H1 (cell line): ENCODE data around the gene FBN1. TPM values are rescaled to one million over a fixed set of nuclear protein-coding genes. Genes with fewer than 3 reads are reported as not detected.

Experiments used
- CHD7 ChIP-seq: fragments of 300-600 bp; sonication (generic); IDR thresholded peaks from 2 replicates; pipeline ENCODE4 v1.7.1; 2012; ENCODE audit warnings: low read length, moderate library complexity, mild to moderate bottlenecking, inconsistent platforms; ENCODE audit not compliant: insufficient replicate concordance
- CREB1 ChIP-seq: IDR thresholded peaks from 2 replicates; pipeline ENCODE4 v1.6.1; 2012; ENCODE audit warnings: inconsistent platforms
- KDM5A ChIP-seq: fragments of 200-600 bp; IDR thresholded peaks from 2 replicates; pipeline ENCODE4 v1.7.1; 2012; ENCODE audit warnings: mild to moderate bottlenecking, low read length, inconsistent platforms, mixed read lengths
- SP1 ChIP-seq: IDR thresholded peaks from 2 replicates; pipeline ENCODE4 v1.6.1; 2011; ENCODE audit warnings: low read depth, low read length
- ZNF274 ChIP-seq: IDR thresholded peaks from 2 replicates; pipeline ENCODE4 v1.7.0; 2012; ENCODE audit warnings: low read length, borderline replicate concordance; ENCODE audit errors: extremely low read depth
- polyA plus RNA-seq, 7 experiments: library from polyadenylated mRNA; depleted of rRNA in 3 of 7; stranded (reverse) in 5 of 7; unstranded in 2 of 7; fragments of >200 nt in 5 of 7; fragments of 200-250 nt in 2 of 7; gene quantifications; 1 replicate in 5 of 7; 2 replicates in 1 of 7; 4 replicates in 1 of 7; pipeline versions ENCODE4 v1.2.1 to v1.2.3, GENCODE V29; 2011 to 2013; ENCODE audit warnings: missing spikeins in 2 of 7, mixed read lengths in 2 of 7
- total RNA-seq: library from RNA; stranded (reverse); fragmentation: NEBNext Ultra II Directional; extraction: Animal tissue kit (Norgen Biotek cat#: 25700); gene quantifications from 2 replicates; pipeline ENCODE4 v1.2.1, GENCODE V29; 2021

Gene FBN1
- total and polyA plus RNA-seq, 2 of the 8 experiments (the other 6 are each of a cell fraction or from before 2014, with no cell fraction given), result 3.0 to 4.0 TPM

DNA sequence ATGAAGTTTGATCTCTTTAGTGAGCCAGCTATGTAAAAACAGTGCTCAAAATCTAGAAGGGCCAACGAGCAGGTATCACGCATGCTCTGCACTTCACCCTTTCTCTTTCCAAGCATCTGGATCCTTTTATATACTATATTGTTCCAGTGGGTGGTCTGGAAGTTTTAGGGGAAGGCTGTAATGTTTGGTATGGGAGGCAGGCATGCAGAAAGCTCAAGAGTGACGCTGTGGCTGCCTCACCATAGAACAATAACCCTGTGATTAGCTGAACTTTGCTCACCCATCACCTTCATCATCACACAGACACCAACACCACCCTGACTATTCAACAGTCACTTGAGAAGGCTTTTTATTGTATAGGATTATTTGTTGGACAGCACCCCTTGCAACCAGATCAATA is 81.6 kb downstream of the FBN1 start (continued):
- no peak for TF ChIP-seq CHD7
- TF ChIP-seq ZNF274, result no peak
- TF ChIP-seq KDM5A, result no peak
- no peak for TF ChIP-seq SP1
- no peak for TF ChIP-seq CREB1
